Activated CD8-positive, alpha-beta memory T cell treated with anti-CD3 and anti-CD28 coated beads, Interleukin-2, amount 10 ng/mL, durations not matched to agents 7 days and 5 days (primary cell): Measurements from ENCODE around the gene CCL23. TPM values are rescaled to one million over a fixed set of nuclear protein-coding genes. Genes with fewer than 3 reads are reported as not detected.
A peak's percentile ranks its signal among the peaks of the same experiment; 100 is the strongest.

ENCODE experiments used
- ATAC-seq: fragments of 150-1000 bp; cut with Tn5 transposase; one replicate; pipeline ENCODE4 v1.10.0; 2021; ENCODE audit warnings: moderate library complexity
- CTCF ChIA-PET: fragments of 350-600 bp; sonication (Branson Sonifier 250); formaldehyde crosslinking; loops from one replicate; lab custom pipeline; 2021; ENCODE audit warnings: antibody characterized with exemption; lab: Charles Lee
- DNase-seq: peaks from one replicate; pipeline ENCODE4 v3.0.0-alpha.2; 2020
- H3K27ac Mint-ChIP-seq: one replicate; pipeline ENCODE4 v1.8.0; 2021; ENCODE audit warnings: mild to moderate bottlenecking, mixed read lengths
- H3K27me3 Mint-ChIP-seq: one replicate; pipeline ENCODE4 v1.8.0; 2021; ENCODE audit warnings: mixed read lengths
- H3K36me3 Mint-ChIP-seq: one replicate; pipeline ENCODE4 v1.8.0; 2021; ENCODE audit warnings: mild to moderate bottlenecking, mixed read lengths
- H3K4me1 Mint-ChIP-seq: one replicate; pipeline ENCODE4 v1.8.0; 2021; ENCODE audit warnings: mixed read lengths
- H3K4me3 Mint-ChIP-seq: one replicate; pipeline ENCODE4 v1.8.0; 2021; ENCODE audit warnings: mild to moderate bottlenecking, moderate library complexity, mixed read lengths
- H3K9me3 Mint-ChIP-seq: one replicate; pipeline ENCODE4 v1.8.0; 2022; ENCODE audit warnings: low read depth, mixed read lengths
- total RNA-seq, 2 experiments: library from RNA; stranded (reverse); gene quantifications; one replicate each; pipeline ENCODE4 v1.2.3, GENCODE V29; 2021

Gene CCL23
- under 1 TPM in 1 of 2 experiments, not detected in 1; 0.82 TPM for total RNA-seq

DNA sequence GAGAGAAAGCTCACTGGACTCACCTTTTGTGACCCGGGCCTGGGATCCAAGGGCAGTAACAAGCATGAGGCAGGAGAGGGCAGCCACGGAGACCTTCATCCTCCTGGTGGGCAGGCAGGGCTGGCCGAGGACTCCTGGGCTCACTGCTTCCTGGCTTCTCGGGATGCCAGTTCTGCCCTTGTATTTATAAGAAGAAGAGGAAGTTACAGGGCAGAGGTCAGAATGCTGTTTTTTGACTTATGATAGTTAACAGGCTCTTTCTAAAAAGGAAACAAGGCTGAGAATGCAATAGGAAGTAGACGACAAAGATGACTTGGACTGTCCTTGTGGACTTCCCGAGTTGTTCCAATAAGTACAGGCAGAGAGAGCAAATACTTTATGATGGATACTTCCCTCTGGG lies at the start of gene CCL23:
TSS of gene CCL23 (minus strand) at position 174 of the 400 bp plus-strand sequence. CDS start at position 99, 75 bp downstream.
- CTCF ChIA-PET, result interaction anchor here (2.5 kb wide), 1 partner anchor 131 kb away, joined by 8 read pairs; no protein-coding TSS in a partner anchor

DNA sequence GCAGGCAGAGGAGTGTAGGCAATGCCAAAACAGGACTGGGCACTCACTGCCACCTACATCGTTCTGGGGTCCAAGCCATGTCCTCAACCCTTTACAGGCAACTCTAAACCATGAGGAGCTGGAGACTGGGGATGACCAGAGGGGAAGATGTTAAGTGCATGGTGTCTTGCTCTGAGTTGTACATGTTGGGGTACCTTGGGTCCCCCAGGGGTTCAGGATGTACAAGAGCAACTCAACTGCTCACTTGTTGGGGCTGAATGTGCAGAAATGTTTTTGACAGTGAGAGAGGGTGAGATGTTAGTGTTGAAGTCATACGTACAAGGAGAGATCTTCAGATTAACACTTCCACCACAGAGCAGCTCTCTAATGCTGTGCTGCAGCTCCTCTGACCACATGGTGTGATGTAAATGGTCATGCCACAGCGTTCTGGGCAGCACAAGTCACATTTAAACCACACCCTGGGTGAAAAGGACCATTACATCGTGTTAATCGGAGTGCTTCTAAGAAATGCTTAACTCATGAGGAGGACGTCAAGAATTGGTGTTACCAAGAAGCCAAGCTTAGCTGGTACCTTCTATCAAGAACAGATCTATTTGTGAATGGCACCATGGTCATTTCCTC lies 48.7 kb upstream of the CCL23 start:
- Mint-ChIP-seq H3K27me3 (peaks cover 3% of the 10 kb centered on the region), H3K27ac (peak overlapping the region; percentile 89), H3K4me3 (peak overlapping the region; percentile 3), H3K9me3 (peaks cover 4% of the 10 kb centered on the region), H3K36me3 (peaks cover 19% of the 10 kb centered on the region), H3K4me1 (peaks cover 54% of the 10 kb centered on the region)
- peak; percentile 88 for DNase-seq
- ATAC-seq, result peak; percentile 87
- CTCF ChIA-PET, result interaction anchor here (0.8 to 3.4 kb wide), 9 partner anchors 11 to 134 kb away, joined by 3 to 17 read pairs (median 4); partner anchors contain the start of gene CCL3

More for the DNA sequence above, at the start of gene CCL23:
- peaks cover 5% of the 10 kb centered on the region for H3K4me1 Mint-ChIP-seq
- H3K27me3 Mint-ChIP-seq, result peaks cover 36% of the 10 kb centered on the region
- peaks cover 1% of the 10 kb centered on the region for H3K36me3 Mint-ChIP-seq
- DNase-seq, result no peak
- H3K27ac Mint-ChIP-seq, result no peak within 1 kb of the TSS
- H3K4me3 Mint-ChIP-seq, result no peak within 1 kb of the TSS
- ATAC-seq, result no peak
- peaks cover 2% of the 10 kb centered on the region for H3K9me3 Mint-ChIP-seq

- CTCF ChIA-PET, result interaction anchor here (1.3 to 3.4 kb wide), 5 partner anchors 8 to 88 kb away, joined by 3 to 17 read pairs (median 5); partner anchors contain the start of gene CCL3
- H3K4me3 Mint-ChIP-seq, result no peak within 1 kb of the TSS
- H3K4me1 Mint-ChIP-seq, result peaks cover 30% of the 10 kb centered on the region
- no peak for DNase-seq
- no peak within 1 kb of the TSS for H3K27ac Mint-ChIP-seq
- H3K27me3 Mint-ChIP-seq, result peaks cover 9% of the 10 kb centered on the region
- H3K9me3 Mint-ChIP-seq, result peaks cover 8% of the 10 kb centered on the region
- ATAC-seq, result no peak
- peaks cover 22% of the 10 kb centered on the region for H3K36me3 Mint-ChIP-seq
Measured at GRCh38 chr17:36063786-36064541, 46.2 kb upstream of the CCL23 start, which contains the start of gene CCL18. TSS of gene CCL18 (plus strand) at chr17:36064272. CDS start at chr17:36064343, 71 bp downstream.

- CTCF ChIA-PET, result interaction anchor here (1.1 kb wide), 1 partner anchor 49 kb away, joined by 3 read pairs; no protein-coding TSS in a partner anchor
- Mint-ChIP-seq H3K4me3 (no peak overlapping the region), H3K27me3 (peaks cover 9% of the 10 kb centered on the region), H3K36me3 (peaks cover 18% of the 10 kb centered on the region), H3K27ac (no peak overlapping the region), H3K4me1 (peaks cover 9% of the 10 kb centered on the region), H3K9me3 (peaks cover 8% of the 10 kb centered on the region)
- DNase-seq, result no peak
- no peak for ATAC-seq
Measured at GRCh38 chr17:36060816-36061215, 43.0 kb upstream of the CCL23 start.

GRCh38 chr17:36059406-36059805 lies 41.6 kb upstream of the CCL23 start:
- Mint-ChIP-seq H3K4me3 (no peak overlapping the region), H3K27ac (no peak overlapping the region), H3K27me3 (peaks cover 7% of the 10 kb centered on the region), H3K36me3 (peaks cover 12% of the 10 kb centered on the region), H3K9me3 (peaks cover 8% of the 10 kb centered on the region), H3K4me1 (peaks cover 6% of the 10 kb centered on the region)
- CTCF ChIA-PET, result interaction anchor here (0.8 to 1.5 kb wide), 2 partner anchors 13 to 83 kb away, joined by 3 to 8 read pairs; no protein-coding TSS in a partner anchor
- ATAC-seq (no peak), DNase-seq (no peak)

DNA sequence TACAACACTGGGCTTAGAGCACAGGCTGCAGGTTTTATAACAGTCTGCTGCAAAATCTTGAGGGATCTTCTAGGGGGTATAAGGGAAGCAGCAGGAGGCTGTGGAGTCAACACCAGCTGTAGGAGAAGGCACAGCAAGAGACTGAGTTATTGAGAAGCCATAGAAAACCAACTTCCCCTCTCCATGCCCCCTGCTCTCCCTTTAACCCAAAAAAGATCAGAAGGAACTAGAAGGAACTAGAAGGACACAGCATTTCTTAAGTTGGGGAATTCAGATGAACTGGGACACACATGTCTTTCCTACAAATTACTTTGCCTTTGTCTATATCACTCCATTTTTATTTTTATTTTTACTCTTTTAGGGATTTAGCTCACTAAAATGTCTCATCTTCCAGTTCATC lies 40.1 kb upstream of the CCL23 start:
- CTCF ChIA-PET, result interaction anchor here (1.5 to 1.8 kb wide), 2 partner anchors 15 to 53 kb away, joined by 5 read pairs; no protein-coding TSS in a partner anchor
- DNase-seq, result no peak
- H3K9me3 Mint-ChIP-seq, result peaks cover 7% of the 10 kb centered on the region

GRCh38 chr17:36055921-36056520 lies 38.2 kb upstream of the CCL23 start:
- H3K27ac Mint-ChIP-seq, result no peak overlapping the region
- ATAC-seq (no peak), DNase-seq (no peak)
- H3K9me3 Mint-ChIP-seq, result peaks cover 7% of the 10 kb centered on the region
- peaks cover 10% of the 10 kb centered on the region for H3K36me3 Mint-ChIP-seq
- H3K27me3 Mint-ChIP-seq, result peaks cover 25% of the 10 kb centered on the region
- CTCF ChIA-PET, result interaction anchor here (1.4 to 1.8 kb wide), 2 partner anchors 17 kb away, joined by 5 to 8 read pairs; no protein-coding TSS in a partner anchor
- H3K4me1 Mint-ChIP-seq, result peaks cover 6% of the 10 kb centered on the region
- H3K4me3 Mint-ChIP-seq, result no peak overlapping the region

More for the DNA sequence above, 40.1 kb upstream of the CCL23 start:
- no peak for ATAC-seq
- peaks cover 6% of the 10 kb centered on the region for H3K4me1 Mint-ChIP-seq
- no peak overlapping the region for H3K27ac Mint-ChIP-seq
- no peak overlapping the region for H3K4me3 Mint-ChIP-seq
- peaks cover 11% of the 10 kb centered on the region for H3K27me3 Mint-ChIP-seq
- peaks cover 8% of the 10 kb centered on the region for H3K36me3 Mint-ChIP-seq

DNA sequence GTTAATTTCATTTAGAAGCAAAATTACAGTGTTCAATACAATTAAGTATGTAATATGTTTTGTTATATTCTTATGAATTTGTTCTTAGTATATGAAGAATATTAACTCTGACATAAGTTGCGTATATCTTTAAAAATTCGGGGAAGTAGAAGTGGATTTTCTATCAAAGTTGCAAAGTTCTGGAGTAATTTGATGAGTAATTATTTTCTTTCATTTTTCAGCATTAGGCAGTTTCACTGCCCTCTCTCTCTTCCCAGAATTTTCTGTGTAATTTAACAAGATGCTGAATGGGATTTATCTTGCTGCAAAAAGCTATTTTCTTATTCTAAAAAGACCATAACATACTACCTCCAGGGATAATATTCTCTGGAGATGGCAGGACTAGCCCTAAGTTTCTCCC lies 37.4 kb upstream of the CCL23 start:
- Mint-ChIP-seq H3K9me3 (peaks cover 10% of the 10 kb centered on the region), H3K4me3 (no peak overlapping the region), H3K27ac (no peak overlapping the region), H3K4me1 (peaks cover 6% of the 10 kb centered on the region), H3K36me3 (peaks cover 12% of the 10 kb centered on the region), H3K27me3 (peaks cover 27% of the 10 kb centered on the region)
- CTCF ChIA-PET, result interaction anchor here (1.1 to 1.4 kb wide), 4 partner anchors 9 to 79 kb away, joined by 3 to 8 read pairs (median 4); partner anchors contain the start of gene CCL18
- no peak for ATAC-seq
- no peak for DNase-seq

DNA sequence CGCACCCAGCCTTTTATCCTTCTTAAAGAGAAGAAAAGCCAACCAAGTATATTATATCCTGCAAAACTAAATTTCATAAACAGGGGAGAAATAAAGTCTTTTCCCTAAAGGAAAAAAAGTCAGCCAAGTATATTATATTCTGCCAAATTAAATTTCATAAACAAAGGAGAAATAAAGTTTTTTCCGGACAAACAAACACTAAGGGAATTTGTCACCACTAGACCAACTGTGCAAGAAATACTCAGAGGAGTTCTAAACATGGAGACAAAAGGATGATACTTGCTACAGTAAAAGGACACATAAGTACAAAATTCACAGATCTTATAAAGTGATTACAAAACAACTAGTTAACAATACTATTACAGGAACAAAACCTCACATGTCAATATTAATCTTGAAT lies 31.9 kb upstream of the CCL23 start:
- peaks cover 21% of the 10 kb centered on the region for H3K36me3 Mint-ChIP-seq
- ATAC-seq (no peak), DNase-seq (no peak)
- CTCF ChIA-PET, result no interaction called here
- no peaks in the 10 kb centered on the region for H3K4me1 Mint-ChIP-seq
- H3K4me3 Mint-ChIP-seq, result no peak overlapping the region
- peaks cover 37% of the 10 kb centered on the region for H3K27me3 Mint-ChIP-seq
- no peak overlapping the region for H3K27ac Mint-ChIP-seq
- peaks cover 21% of the 10 kb centered on the region for H3K9me3 Mint-ChIP-seq

GRCh38 chr17:36048066-36048465 lies 30.3 kb upstream of the CCL23 start:
- CTCF ChIA-PET, result interaction anchor here (1.3 kb wide), 1 partner anchor 101 kb away, joined by 3 read pairs; no protein-coding TSS in a partner anchor
- Mint-ChIP-seq H3K27me3 (peaks cover 38% of the 10 kb centered on the region), H3K4me1 (no peaks in the 10 kb centered on the region), H3K4me3 (no peak overlapping the region), H3K9me3 (peaks cover 25% of the 10 kb centered on the region), H3K27ac (no peak overlapping the region), H3K36me3 (peaks cover 24% of the 10 kb centered on the region)
- DNase-seq (no peak), ATAC-seq (no peak)

GRCh38 chr17:36036235-36036634 lies 18.5 kb upstream of the CCL23 start:
- H3K4me1 Mint-ChIP-seq, result no peaks in the 10 kb centered on the region

DNA sequence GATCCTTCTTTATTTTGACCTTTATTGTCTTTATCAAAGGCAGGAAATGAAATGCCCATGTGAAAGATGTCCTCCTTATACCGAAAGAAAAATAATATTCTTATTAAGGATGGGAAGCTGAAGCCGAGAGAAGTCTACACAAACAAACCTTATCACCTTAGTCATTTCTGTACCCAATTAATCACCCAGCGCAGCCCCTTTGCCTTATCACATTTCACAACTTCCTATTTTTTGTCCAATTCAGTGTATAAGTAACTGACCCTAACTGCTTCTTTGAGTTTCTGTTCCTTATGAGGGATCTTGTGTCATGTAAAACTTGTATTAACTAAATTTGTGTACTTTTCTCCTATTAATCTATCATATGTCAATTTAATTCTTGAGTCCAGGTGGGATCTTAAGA lies 16.4 kb upstream of the CCL23 start:
- peaks cover 18% of the 10 kb centered on the region for H3K27me3 Mint-ChIP-seq
- no peaks in the 10 kb centered on the region for H3K36me3 Mint-ChIP-seq
- no peak for DNase-seq
- H3K4me3 Mint-ChIP-seq, result no peak overlapping the region
- no peak overlapping the region for H3K27ac Mint-ChIP-seq
- ATAC-seq, result no peak
- H3K4me1 Mint-ChIP-seq, result no peaks in the 10 kb centered on the region
- no peaks in the 10 kb centered on the region for H3K9me3 Mint-ChIP-seq
- CTCF ChIA-PET, result no interaction called here

More at GRCh38 chr17:36036235-36036634, 18.5 kb upstream of the CCL23 start:
- H3K27ac Mint-ChIP-seq, result no peak overlapping the region
- ATAC-seq, result no peak
- H3K9me3 Mint-ChIP-seq, result no peaks in the 10 kb centered on the region
- no peaks in the 10 kb centered on the region for H3K36me3 Mint-ChIP-seq
- peaks cover 14% of the 10 kb centered on the region for H3K27me3 Mint-ChIP-seq
- CTCF ChIA-PET, result no interaction called here
- no peak for DNase-seq
- no peak overlapping the region for H3K4me3 Mint-ChIP-seq

DNA sequence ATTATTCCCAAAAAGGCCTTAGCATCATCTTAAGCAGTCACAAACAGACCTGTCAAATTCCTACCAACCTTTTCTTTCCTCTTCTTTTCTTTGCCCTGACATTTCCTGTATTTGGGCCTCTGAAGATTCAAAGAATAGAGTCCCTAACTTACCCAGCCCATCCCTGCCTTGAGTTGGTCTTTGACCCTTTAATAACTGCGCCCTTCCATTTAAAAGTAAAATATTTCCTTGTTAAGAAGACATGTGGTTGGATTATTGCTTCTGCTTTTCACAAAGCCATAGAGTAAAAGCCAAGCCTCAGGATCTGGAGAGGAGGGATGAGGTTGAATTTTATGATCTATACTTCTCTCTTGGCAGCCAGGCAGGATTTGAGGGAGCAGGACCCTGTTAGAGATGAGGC lies 13.2 kb upstream of the CCL23 start:
- DNase-seq (no peak), ATAC-seq (no peak)
- H3K4me3 Mint-ChIP-seq, result no peak overlapping the region
- H3K27ac Mint-ChIP-seq, result peak overlapping the region; percentile 30
- H3K27me3 Mint-ChIP-seq, result peaks cover 18% of the 10 kb centered on the region
- no peaks in the 10 kb centered on the region for H3K9me3 Mint-ChIP-seq
- H3K36me3 Mint-ChIP-seq, result no peaks in the 10 kb centered on the region
- no peaks in the 10 kb centered on the region for H3K4me1 Mint-ChIP-seq
- CTCF ChIA-PET, result no interaction called here
